H1 (cell line): ENCODE results near the gene THEM5. TPM values are rescaled to one million over a fixed set of nuclear protein-coding genes. Genes with fewer than 3 reads are reported as not detected.

ENCODE experiments used
- CTCF ChIA-PET: fragments of 300-600 bp; sonication (Branson Sonifier 250); formaldehyde crosslinking; loops from one replicate; lab custom pipeline; 2021; ENCODE audit not compliant: partially characterized antibody; lab: Charles Lee
- POLR2A ChIA-PET: fragments of 300-600 bp; sonication (Branson Sonifier 250); formaldehyde crosslinking; loops from one replicate; lab custom pipeline; 2021; ENCODE audit warnings: inconsistent platforms; ENCODE audit not compliant: partially characterized antibody; lab: Charles Lee
- DNase-seq, 2 experiments: peaks; one replicate each; pipeline versions ENCODE4 v3.0.0 to v3.0.0-alpha.2; 2010 to 2022; ENCODE audit warnings: low spot score in 2 of 2, low read depth in 1 of 2, mixed read lengths in 1 of 2
- FAIRE-seq: peaks from 2 replicates; lab custom pipeline; 2011; peaks lifted over from hg19 to GRCh38; lab: Jason Lieb, UNC
- H2AFZ ChIP-seq: 2 replicates; pipeline ENCODE4 v1.8.1; 2012; ENCODE audit warnings: low read length, inconsistent platforms
- H2AK5ac ChIP-seq: 2 replicates; pipeline ENCODE4 v1.6.1; 2013; ENCODE audit warnings: low read depth, low read length
- H2BK120ac ChIP-seq: replicated peaks from 2 replicates; pipeline ENCODE3; 2013; ENCODE audit warnings: low read depth, low read length, inconsistent platforms
- H2BK12ac ChIP-seq: 2 replicates; pipeline ENCODE4 v1.6.1; 2013; ENCODE audit warnings: low read depth, low read length
- H2BK15ac ChIP-seq: 2 replicates; pipeline ENCODE4 v1.6.1; 2013; ENCODE audit warnings: low read length
- H2BK20ac ChIP-seq: 2 replicates; pipeline ENCODE4 v1.6.1; 2013; ENCODE audit warnings: low read length
- H2BK5ac ChIP-seq: 2 replicates; pipeline ENCODE4 v1.6.1; 2013; ENCODE audit warnings: low read depth, low read length
- H3K14ac ChIP-seq: 2 replicates; pipeline ENCODE4 v1.6.1; 2013; ENCODE audit warnings: inconsistent platforms; ENCODE audit not compliant: insufficient read length
- H3K18ac ChIP-seq: 2 replicates; pipeline ENCODE4 v1.6.1; 2013; ENCODE audit warnings: low read length; ENCODE audit errors: extremely low read depth
- H3K23ac ChIP-seq: 2 replicates; pipeline ENCODE4 v1.6.1; 2013; ENCODE audit warnings: inconsistent platforms; ENCODE audit not compliant: insufficient read length
- H3K23me2 ChIP-seq: 2 replicates; pipeline ENCODE4 v1.6.1; 2013; ENCODE audit warnings: low read depth, low read length
- H3K27ac ChIP-seq: 2 replicates; pipeline ENCODE4 v1.6.1; 2011; ENCODE audit warnings: low read depth, low read length, inconsistent platforms
- H3K27me3 ChIP-seq, 4 experiments: replicated peaks in 1 of 4; 1 replicate in 1 of 4; 2 replicates in 3 of 4; pipeline versions ENCODE4 v1.6.1 to v1.8.1; 2011 to 2013; ENCODE audit warnings: low read length in 3 of 4, mild to moderate bottlenecking in 3 of 4, inconsistent platforms in 2 of 4, mixed read lengths in 2 of 4, moderate library complexity in 1 of 4; ENCODE audit not compliant: control insufficient read depth in 3 of 4, insufficient read depth in 3 of 4; ENCODE audit errors: extremely low read depth in 1 of 4
- H3K36me3 ChIP-seq, 4 experiments: 2 replicates each; pipeline versions ENCODE4 v1.6.1 to v1.8.1; 2011 to 2013; ENCODE audit warnings: mild to moderate bottlenecking in 4 of 4, low read length in 3 of 4, moderate library complexity in 2 of 4, control low read depth in 1 of 4, inconsistent platforms in 1 of 4; ENCODE audit not compliant: insufficient read depth in 4 of 4, control insufficient read depth in 2 of 4
- H3K4ac ChIP-seq: replicated peaks from 2 replicates; pipeline ENCODE3; 2013; ENCODE audit warnings: low read length, low read depth, mixed read lengths, inconsistent platforms; ENCODE audit not compliant: insufficient read length
- H3K4me1 ChIP-seq, 4 experiments: replicated peaks in 1 of 4; 1 replicate in 1 of 4; 2 replicates in 3 of 4; pipeline versions ENCODE4 v1.6.1 to v1.8.1; 2011 to 2013; ENCODE audit warnings: low read length in 3 of 4, inconsistent platforms in 2 of 4, mixed read lengths in 1 of 4; ENCODE audit not compliant: insufficient read depth in 4 of 4, control insufficient read depth in 3 of 4
- H3K4me2 ChIP-seq, 2 experiments: 2 replicates each; pipeline versions ENCODE4 v1.6.1 to v1.8.1; 2011 to 2013; ENCODE audit warnings: low read depth in 2 of 2, low read length in 2 of 2, control low read depth in 1 of 2, inconsistent platforms in 1 of 2, mild to moderate bottlenecking in 1 of 2; ENCODE audit not compliant: insufficient read depth in 1 of 2
- H3K4me3 ChIP-seq, 4 experiments: fragments of 200-600, 300-600 bp in 1 of 4; sonication (generic), shearing (Covaris generic), sonication (Bioruptor Twin) in 1 of 4; 2 replicates each; pipeline versions ENCODE4 v1.5.1 to v1.8.1; 2011 to 2016; ENCODE audit warnings: low read length in 4 of 4, low read depth in 3 of 4, control low read depth in 2 of 4, inconsistent platforms in 2 of 4, mild to moderate bottlenecking in 2 of 4, mixed read lengths in 1 of 4, moderate library complexity in 1 of 4; ENCODE audit not compliant: insufficient read depth in 2 of 4; ENCODE audit errors: extremely low read depth in 1 of 4
- H3K56ac ChIP-seq: replicated peaks from 2 replicates; pipeline ENCODE3; 2013; ENCODE audit warnings: low read depth, mild to moderate bottlenecking, mixed read lengths, low read length, inconsistent platforms; ENCODE audit not compliant: insufficient read length
- H3K79me1 ChIP-seq: 2 replicates; pipeline ENCODE4 v1.6.1; 2013; ENCODE audit warnings: low read depth, low read length, control low read depth
- H3K79me2 ChIP-seq, 2 experiments: 2 replicates each; pipeline versions ENCODE4 v1.6.1 to v1.8.1; 2012 to 2013; ENCODE audit warnings: low read length in 2 of 2, mild to moderate bottlenecking in 2 of 2, inconsistent platforms in 1 of 2; ENCODE audit not compliant: insufficient read depth in 2 of 2, control insufficient read depth in 1 of 2
- H3K9ac ChIP-seq, 4 experiments: replicated peaks in 1 of 4; 1 replicate in 1 of 4; 2 replicates in 3 of 4; pipeline versions ENCODE4 v1.6.1 to v1.8.1; 2011 to 2013; ENCODE audit warnings: low read depth in 3 of 4, low read length in 3 of 4, control low read depth in 2 of 4, mild to moderate bottlenecking in 2 of 4, moderate library complexity in 2 of 4, inconsistent platforms in 1 of 4; ENCODE audit errors: extremely low read depth in 1 of 4
- H3K9me3 ChIP-seq, 2 experiments: 2 replicates each; pipeline versions ENCODE4 v1.6.1 to v1.8.1; 2012 to 2013; ENCODE audit warnings: mild to moderate bottlenecking in 2 of 2, moderate library complexity in 2 of 2, control low read depth in 1 of 2, inconsistent platforms in 1 of 2, low read depth in 1 of 2, low read length in 1 of 2, mixed read lengths in 1 of 2; ENCODE audit not compliant: insufficient read depth in 2 of 2
- H4K20me1 ChIP-seq, 2 experiments: replicated peaks in 1 of 2; 2 replicates each; pipeline versions ENCODE3 to v1.8.1; 2011 to 2013; ENCODE audit warnings: inconsistent platforms in 2 of 2, low read length in 2 of 2, mild to moderate bottlenecking in 1 of 2; ENCODE audit not compliant: insufficient read depth in 2 of 2, control insufficient read depth in 1 of 2
- H4K5ac ChIP-seq: 2 replicates; pipeline ENCODE4 v1.6.1; 2013; ENCODE audit warnings: low read length, low read depth, mixed read lengths, inconsistent platforms; ENCODE audit not compliant: insufficient read length
- H4K8ac ChIP-seq: 2 replicates; pipeline ENCODE4 v1.8.0; 2013; ENCODE audit warnings: mild to moderate bottlenecking, moderate library complexity, low read length, inconsistent platforms; ENCODE audit not compliant: insufficient read depth; ENCODE audit errors: extremely low read depth
- H4K91ac ChIP-seq: replicated peaks from 2 replicates; pipeline ENCODE3; 2013; ENCODE audit warnings: low read length, mixed read lengths, inconsistent platforms; ENCODE audit not compliant: insufficient read length
- ASH2L ChIP-seq: fragments of 200-600, 300-600 bp; sonication (generic); IDR thresholded peaks from one replicate; pipeline ENCODE4 v1.7.1; 2017; ENCODE audit warnings: low read length
- BACH1 ChIP-seq: IDR thresholded peaks from 2 replicates; pipeline ENCODE4 v1.6.1; 2012; ENCODE audit warnings: low read length, improper control_type of control experiment
- CHD2 ChIP-seq: IDR thresholded peaks from 2 replicates; pipeline ENCODE4 v1.6.1; 2012; ENCODE audit warnings: low read length, improper control_type of control experiment
- EZH2 ChIP-seq: fragments of 200-600 bp; sonication (generic); IDR thresholded peaks from 2 replicates; pipeline ENCODE4 v1.7.1; 2012; ENCODE audit warnings: low read depth, mild to moderate bottlenecking, moderate library complexity, low read length, inconsistent platforms; ENCODE audit not compliant: severe bottlenecking
- HDAC6 ChIP-seq: IDR thresholded peaks from one replicate; pipeline ENCODE4 v1.7.1; 2012; ENCODE audit warnings: low read depth, mild to moderate bottlenecking, inconsistent platforms, low read length, moderate library complexity
- NRF1 ChIP-seq: IDR thresholded peaks from 2 replicates; pipeline ENCODE4 v1.6.1; 2011; ENCODE audit warnings: mild to moderate bottlenecking, low read depth, low read length, improper control_type of control experiment
- RFX5 ChIP-seq: IDR thresholded peaks from 2 replicates; pipeline ENCODE4 v1.6.1; 2011; ENCODE audit warnings: low read depth, low read length, improper control_type of control experiment, borderline replicate concordance
- SP4 ChIP-seq: IDR thresholded peaks from 2 replicates; pipeline ENCODE4 v1.6.1; 2012; ENCODE audit warnings: low read length, inconsistent platforms
- TAF7 ChIP-seq: optimal IDR thresholded peaks from 2 replicates; pipeline ENCODE3; 2011; ENCODE audit warnings: low read depth, mild to moderate bottlenecking, inconsistent platforms, low read length, moderate library complexity, borderline replicate concordance
- TBP ChIP-seq: IDR thresholded peaks from 2 replicates; pipeline ENCODE4 v1.6.1; 2011; ENCODE audit warnings: low read depth, low read length, improper control_type of control experiment
- TEAD4 ChIP-seq: IDR thresholded peaks from 2 replicates; pipeline ENCODE4 v1.6.1; 2012; ENCODE audit warnings: low read depth, low read length, inconsistent platforms, mixed read lengths
- YY1 ChIP-seq: IDR thresholded peaks from 2 replicates; pipeline ENCODE4 v1.6.1; 2011; ENCODE audit warnings: low read depth, mild to moderate bottlenecking, low read length
- ZNF274 ChIP-seq: IDR thresholded peaks from 2 replicates; pipeline ENCODE4 v1.7.0; 2012; ENCODE audit warnings: low read length, borderline replicate concordance; ENCODE audit errors: extremely low read depth
- WGBS, 2 experiments: shearing (Covaris generic) in 1 of 2; methylation state at CpG; one replicate each; pipeline versions ENCODE4 v1.1.6 to v1.1.7; 2013 to 2015; ENCODE audit warnings: low lambda C conversion rate in 2 of 2, mixed read lengths in 2 of 2, inconsistent platforms in 1 of 2, low coverage in 1 of 2, missing lambda C conversion rate in 1 of 2; ENCODE audit not compliant: insufficient replicate concordance in 2 of 2, insufficient coverage in 1 of 2, insufficient read length in 1 of 2; ENCODE audit errors: extremely low coverage in 1 of 2, missing lambda C conversion rate in 1 of 2; 5-methylcytosine and 5-hydroxymethylcytosine counted together
- polyA plus RNA-seq, 7 experiments: library from polyadenylated mRNA; depleted of rRNA in 3 of 7; stranded (reverse) in 5 of 7; unstranded in 2 of 7; fragments of >200 nt in 5 of 7; fragments of 200-250 nt in 2 of 7; gene quantifications; 1 replicate in 5 of 7; 2 replicates in 1 of 7; 4 replicates in 1 of 7; pipeline versions ENCODE4 v1.2.1 to v1.2.3, GENCODE V29; 2011 to 2013; ENCODE audit warnings: missing spikeins in 2 of 7, mixed read lengths in 2 of 7
- total RNA-seq: library from RNA; stranded (reverse); fragmentation: NEBNext Ultra II Directional; extraction: Animal tissue kit (Norgen Biotek cat#: 25700); gene quantifications from 2 replicates; pipeline ENCODE4 v1.2.1, GENCODE V29; 2021

The THEM5 gene
- total and polyA plus RNA-seq, 2 of the 8 experiments (the other 6 are each of a cell fraction or from before 2014, with no cell fraction given): not detected

GRCh38 chr1:151846062-151846568 is 7.4 kb downstream of the THEM5 start:
- Histone ChIP-seq H2BK12ac (peak overlapping the region; percentile 43; the same call in 1 of the 2 replicates), H2BK20ac (no peak overlapping the region), H3K27me3 (no peaks in the 10 kb centered on the region), H3K56ac (no peak overlapping the region), H3K79me1 (no peaks in the 10 kb centered on the region), H3K23ac (no peak overlapping the region), H2BK120ac (no peak overlapping the region), H2AK5ac (no peak overlapping the region), H3K4me2 (0 out of 4 replicates have a peak overlapping the region, but pooled peaks have one; percentile 11 to 30), H3K23me2 (0 out of 2 replicates have a peak, but pooled peaks cover 4% of the 10 kb centered on the region), H2BK15ac (peak overlapping the region; percentile 81; the same call in 1 of the 2 replicates), H3K18ac (no peak overlapping the region), H3K36me3 (no peaks in the 10 kb centered on the region), H3K14ac (no peak overlapping the region), H3K4me3 (no peak overlapping the region; a peak in 1 of 8 replicates), H2BK5ac (no peak overlapping the region), H3K4ac (no peak overlapping the region), H3K79me2 (no peaks in the 10 kb centered on the region), H4K8ac (no peak overlapping the region), H3K9ac (no peak overlapping the region; a peak in 1 of 7 replicates), H2AFZ (no peak overlapping the region), H4K91ac (peak overlapping the region; percentile 39), H4K5ac (no peak overlapping the region), H4K20me1 (no peaks in the 10 kb centered on the region), H3K9me3 (no peaks in the 10 kb centered on the region), H3K27ac (no peak overlapping the region), H3K4me1 (peaks cover 6 to 11% (median 7%) of the 10 kb centered on the region in 4 experiments)
- FAIRE-seq (no peak), DNase-seq (no peak)
- CTCF ChIA-PET: interaction anchor here (0.6 to 1.3 kb wide), 8 partner anchors 9 to 407 kb away, joined by 3 to 7 read pairs (median 3); no protein-coding TSS in a partner anchor
- POLR2A ChIA-PET: interaction anchor here (1.3 kb wide), 1 partner anchor 12 kb away, joined by 4 read pairs; no protein-coding TSS in a partner anchor
- WGBS, 2 experiments: 56% methylated on average over 6 of the region's 6 CpGs; no CpG with 5 or more reads in 1 of the 2 experiments
- TF ChIP-seq HDAC6: no peak
- TF ChIP-seq TBP: no peak
- no peak for TF ChIP-seq ASH2L
- TF ChIP-seq TAF7: no peak
- TF ChIP-seq BACH1: peak; percentile 10; the same call in 1 of the 2 replicates
- no peak for TF ChIP-seq TEAD4
- no peak for TF ChIP-seq NRF1
- TF ChIP-seq SP4: no peak
- no peak for TF ChIP-seq CHD2
- TF ChIP-seq RFX5: no peak
- no peak for TF ChIP-seq EZH2
- TF ChIP-seq ZNF274: no peak
- TF ChIP-seq YY1: no peak
